SK-N-MC (cell line): ENCODE data around the gene PDZRN4.

Source experiments
- EZH2 ChIP-seq: fragments of 200-600 bp; sonication (generic); IDR thresholded peaks from one replicate; pipeline ENCODE4 v1.6.1; 2017; ENCODE audit warnings: antibody characterized with exemption
- POLR2AphosphoS5 ChIP-seq: IDR thresholded peaks from 2 replicates; pipeline ENCODE4 v1.6.1; 2012; ENCODE audit warnings: mild to moderate bottlenecking, low read depth, low read length, borderline replicate concordance

- no peak for TF ChIP-seq POLR2AphosphoS5
- TF ChIP-seq EZH2 = no peak
Observed at GRCh38 chr12:41527534-41528116, 339.5 kb downstream of the PDZRN4 start.
